G401.6 (cell line): ENCODE results near the gene PHC2.

Experiments used
- FAIRE-seq: peaks from 2 replicates; lab custom pipeline; 2012; peaks lifted over from hg19 to GRCh38; lab: Jason Lieb, UNC

The PHC2 gene

DNA sequence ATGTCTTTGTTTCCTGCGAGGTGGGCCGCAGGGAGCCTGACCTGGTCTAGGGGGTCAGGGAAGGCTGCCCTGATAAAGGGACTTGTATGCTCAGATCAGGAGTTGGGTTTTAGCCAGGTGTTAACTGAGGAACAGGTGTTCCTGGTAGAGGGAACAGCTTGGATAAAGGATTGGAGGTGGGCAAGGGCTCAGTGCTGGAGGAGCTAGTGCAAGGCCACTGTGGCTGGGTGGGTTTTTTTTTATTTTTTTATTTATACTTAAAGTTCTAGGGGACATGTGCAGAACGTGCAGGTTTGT is 141.1 kb downstream of the PHC2 start:
- no peak for FAIRE-seq

- FAIRE-seq, result no peak
Observed at GRCh38 chr1:33288976-33289857, 141.7 kb downstream of the PHC2 start.

DNA sequence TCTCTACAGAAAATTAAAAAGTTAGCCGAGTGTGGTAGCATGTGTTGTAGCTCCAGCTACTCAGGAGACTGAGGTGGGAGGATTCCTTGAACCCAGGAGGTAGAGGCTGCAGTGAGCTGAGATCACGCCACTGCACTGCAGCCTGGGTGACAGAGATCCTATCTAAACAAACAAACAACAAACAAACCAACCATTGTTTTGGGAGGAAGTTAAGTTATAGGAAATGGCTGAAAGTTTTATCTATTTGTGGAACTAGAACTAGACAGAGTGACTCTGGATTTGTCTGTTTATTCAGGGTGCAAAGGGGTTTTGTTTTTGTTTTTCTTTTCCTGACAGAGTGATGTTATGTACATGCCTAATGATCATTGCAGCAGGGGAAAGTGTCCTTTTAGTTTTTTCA is 143.6 kb downstream of the PHC2 start:
- no peak for FAIRE-seq

DNA sequence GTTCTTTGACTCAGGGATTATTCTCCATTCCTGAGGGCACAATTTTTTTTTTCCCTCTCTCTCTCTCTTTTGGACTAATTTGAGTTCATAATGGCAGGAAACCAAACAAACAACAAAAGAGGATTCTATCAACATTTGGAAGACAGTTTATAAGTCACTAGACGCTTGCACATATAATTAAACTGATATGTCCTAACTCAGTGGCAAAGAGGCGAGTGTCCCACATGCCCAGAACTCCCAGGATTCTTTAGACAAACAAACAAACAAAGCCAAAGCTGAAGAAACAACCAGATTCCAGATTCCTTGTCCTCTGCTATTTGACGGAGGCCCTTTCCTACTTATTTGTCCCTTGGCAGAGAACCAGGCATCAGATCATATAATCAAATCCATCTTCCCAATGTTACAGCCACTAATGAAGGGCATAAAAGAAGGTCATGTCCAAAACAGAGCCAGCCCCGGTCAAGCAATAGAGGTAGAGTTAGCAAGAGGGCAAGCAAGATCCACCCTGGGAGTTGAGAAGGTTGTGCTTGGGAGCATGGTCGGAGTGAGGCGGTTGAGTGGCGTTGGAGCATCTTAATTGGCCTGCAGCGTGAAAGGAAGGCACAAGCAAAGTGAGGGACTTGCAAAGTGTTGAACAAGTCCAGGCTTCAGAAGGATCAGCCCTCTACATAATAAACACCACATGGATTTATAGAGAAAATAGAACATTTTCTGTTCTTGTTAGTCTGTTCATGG is 144.3 kb downstream of the PHC2 start:
- FAIRE-seq, result no peak

DNA sequence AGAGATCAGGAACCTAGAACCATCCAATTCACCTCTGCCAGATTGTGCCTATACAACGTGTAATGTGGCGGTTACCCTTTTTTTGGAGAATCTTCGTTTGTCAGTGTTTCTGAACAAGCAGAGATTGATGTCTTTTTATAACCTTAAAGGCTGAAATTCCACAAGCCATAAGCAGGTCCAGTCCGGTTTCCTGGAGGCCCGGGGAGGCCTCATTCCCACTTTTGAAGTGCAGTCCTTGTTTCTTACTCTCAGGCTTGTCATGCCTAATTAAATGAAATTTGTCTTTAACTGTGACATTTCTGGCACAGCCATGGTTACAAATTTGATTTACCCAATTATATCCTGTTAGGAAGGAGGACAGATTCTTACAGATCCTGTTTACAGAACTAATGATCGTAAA is 146.8 kb downstream of the PHC2 start:
- FAIRE-seq, result no peak

GRCh38 chr1:33282791-33283190 is 148.1 kb downstream of the PHC2 start:
- no peak for FAIRE-seq

DNA sequence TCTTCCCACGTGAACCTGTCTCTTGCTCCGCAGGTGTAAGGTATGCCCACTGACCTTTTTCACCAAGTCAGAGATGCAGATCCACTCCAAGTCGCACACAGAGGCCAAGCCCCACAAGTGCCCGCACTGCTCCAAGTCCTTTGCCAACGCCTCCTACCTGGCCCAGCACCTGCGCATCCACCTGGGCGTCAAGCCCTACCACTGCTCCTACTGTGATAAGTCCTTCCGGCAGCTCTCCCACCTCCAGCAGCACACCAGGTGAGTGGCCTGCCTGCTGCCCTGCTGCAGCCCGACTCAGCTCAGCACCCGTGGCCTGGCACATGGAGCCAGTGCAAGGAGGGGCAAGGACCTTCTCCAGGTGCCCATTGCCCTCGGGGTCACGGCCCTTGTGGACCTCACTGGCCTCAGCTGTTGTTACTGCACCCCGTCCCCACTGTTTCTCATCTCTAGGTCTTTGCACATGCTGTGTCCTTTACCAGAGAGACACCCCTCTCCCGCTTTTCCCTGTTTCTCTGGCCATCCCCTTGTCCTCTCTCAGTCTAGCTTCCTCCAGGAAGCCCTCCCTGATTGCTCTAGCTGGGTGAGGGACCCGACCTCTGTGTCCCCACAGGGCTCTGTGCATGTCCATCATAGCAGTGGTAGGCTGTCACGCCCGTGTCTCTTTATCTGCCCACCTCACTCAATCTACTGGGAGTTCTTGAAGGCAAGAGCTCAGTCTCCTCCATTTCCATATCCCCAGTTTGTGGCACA is 149.2 kb downstream of the PHC2 start:
- FAIRE-seq, result no peak

DNA sequence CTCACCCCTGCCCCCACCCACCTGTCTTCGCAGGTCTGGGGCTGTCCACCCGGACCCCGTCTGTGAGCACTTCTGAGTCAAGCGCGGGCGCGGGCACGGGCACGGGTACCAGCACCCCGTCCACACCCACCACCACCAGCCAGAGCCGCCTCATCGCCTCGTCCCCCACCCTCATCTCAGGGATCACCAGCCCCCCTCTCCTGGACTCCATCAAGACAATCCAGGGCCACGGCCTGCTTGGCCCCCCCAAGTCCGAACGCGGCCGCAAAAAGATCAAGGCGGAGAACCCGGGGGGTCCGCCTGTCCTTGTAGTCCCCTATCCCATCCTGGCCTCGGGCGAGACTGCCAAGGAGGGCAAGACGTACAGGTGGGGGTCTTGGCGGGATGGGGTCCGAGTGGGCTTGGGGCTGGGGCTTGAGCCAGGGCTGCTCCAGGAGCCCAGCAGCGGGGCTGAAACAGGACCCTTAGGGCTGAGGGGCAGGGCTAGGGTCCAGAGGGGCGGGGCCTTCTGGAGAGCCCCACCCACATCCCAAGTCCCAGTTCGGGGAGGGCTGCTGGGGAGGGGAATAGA is 150.7 kb downstream of the PHC2 start:
- no peak for FAIRE-seq

DNA sequence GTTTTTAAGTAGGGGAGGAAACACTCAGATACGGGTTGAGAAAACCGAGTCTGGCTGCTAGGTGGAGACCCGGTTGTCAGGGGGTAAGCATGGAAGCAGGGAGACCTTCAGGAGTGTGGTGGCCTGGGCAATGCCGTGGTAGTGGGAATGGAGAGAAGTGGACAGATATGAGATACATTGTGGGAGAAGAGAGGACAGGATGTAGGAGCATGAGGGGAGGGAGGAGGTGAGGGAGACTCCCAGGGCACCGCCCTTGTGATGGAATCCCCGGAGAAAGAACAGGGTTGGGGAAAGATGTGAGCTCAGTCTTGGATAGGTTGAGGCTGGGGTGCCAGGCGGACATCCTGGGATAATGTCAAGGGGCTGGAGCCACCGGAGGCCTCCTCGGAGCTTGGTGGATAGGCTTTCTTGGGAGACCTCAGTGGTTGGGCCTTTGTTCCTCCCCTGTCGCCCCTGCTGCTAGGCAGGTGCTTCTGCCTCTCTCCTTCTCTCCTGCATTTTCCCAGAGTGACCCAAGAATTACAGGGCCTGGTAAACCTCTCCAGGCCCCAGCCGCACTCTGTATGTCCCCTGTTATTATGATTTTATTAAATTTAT is 153.3 kb downstream of the PHC2 start:
- no peak for FAIRE-seq

- no peak for FAIRE-seq
Observed at GRCh38 chr1:33276573-33277298, 154.2 kb downstream of the PHC2 start.

- FAIRE-seq, result no peak
Observed at GRCh38 chr1:33275706-33276572, 155.0 kb downstream of the PHC2 start.

GRCh38 chr1:33275195-33275594 is 155.7 kb downstream of the PHC2 start:
- no peak for FAIRE-seq

DNA sequence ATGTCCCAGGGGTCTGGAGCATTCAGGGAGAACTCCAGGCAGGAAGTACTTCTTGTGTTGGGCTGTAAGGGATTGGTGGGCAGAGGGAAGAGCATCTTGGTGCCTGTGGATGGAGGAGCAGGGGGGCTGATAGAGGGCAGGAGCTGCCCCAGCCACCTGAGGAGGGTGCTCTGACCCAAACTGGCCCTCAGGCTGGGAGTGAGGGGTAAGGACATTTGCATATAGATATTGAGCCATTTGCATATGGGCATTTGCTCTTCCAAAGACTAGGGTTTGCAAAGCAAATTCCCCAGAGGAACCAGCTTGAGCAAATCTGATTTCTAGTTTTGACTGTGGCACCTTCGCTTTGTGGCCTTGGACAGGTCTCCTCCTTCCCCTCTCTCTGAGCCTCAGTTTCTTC is 156.4 kb downstream of the PHC2 start:
- FAIRE-seq, result no peak

DNA sequence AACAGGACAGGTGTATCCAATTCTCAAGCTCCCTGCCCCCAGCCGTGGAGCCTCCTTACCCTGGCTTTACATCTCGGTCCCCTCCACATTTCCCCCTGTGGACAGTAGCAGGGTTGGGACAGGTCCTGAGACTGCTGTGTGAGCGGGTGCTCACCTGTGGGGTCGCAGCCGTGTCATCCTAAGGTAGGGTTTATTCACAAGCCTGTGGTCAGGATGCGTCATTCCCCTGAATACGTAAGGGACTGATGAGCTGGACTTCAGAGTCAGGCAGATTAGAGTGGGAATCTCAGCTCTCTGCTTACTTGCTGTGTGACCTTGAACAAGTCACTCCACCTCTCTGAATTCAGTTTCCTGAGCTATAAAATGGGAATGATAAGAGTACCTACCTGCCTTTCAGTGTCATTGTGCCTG is 156.9 kb downstream of the PHC2 start:
- no peak for FAIRE-seq
